ENCODE data around the gene LRRC3B.

DNA sequence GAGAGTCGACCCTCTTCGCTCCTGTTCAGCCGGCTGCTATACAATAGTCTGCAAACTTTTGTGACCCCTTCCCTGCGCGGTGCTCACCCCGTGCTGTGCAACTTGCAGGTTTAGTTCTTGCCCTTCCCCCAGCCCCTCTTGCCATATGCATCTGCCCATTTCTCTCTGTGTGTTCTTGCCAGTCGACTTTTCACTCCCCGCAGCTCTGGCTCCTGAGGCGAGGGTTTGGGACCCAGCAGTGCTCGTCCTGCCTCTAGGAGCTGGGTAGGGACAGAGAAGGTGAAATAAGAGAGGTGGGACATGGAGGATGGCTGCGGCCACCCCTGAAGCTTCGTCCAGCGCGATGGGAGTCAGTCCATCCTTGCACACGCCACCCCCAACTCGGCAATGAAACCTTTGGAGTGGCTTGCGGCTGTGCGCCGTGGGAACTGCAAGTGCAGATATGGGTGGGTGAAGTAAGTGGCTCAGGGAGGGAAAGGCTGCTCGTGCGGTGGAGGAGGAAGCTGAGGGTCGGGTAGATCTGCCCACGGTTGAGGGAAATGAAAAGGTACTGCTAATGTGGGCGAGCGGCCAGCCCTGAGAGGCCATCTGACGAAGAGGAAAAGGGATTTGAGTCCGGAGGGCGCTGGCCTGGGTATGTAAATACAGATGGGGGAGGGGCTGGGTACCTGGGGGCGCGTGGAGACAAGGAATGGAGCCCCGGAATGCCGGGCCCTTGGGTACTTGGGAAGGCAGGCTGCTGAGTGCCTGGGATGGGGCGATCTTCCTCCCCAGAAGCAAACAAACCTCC lies 1.0 kb downstream of the LRRC3B start:
- TF ChIP-seq YY1 (IDR thresholded peaks at IDR 0.05) = no peak
- TF ChIP-seq, protein P1, sequence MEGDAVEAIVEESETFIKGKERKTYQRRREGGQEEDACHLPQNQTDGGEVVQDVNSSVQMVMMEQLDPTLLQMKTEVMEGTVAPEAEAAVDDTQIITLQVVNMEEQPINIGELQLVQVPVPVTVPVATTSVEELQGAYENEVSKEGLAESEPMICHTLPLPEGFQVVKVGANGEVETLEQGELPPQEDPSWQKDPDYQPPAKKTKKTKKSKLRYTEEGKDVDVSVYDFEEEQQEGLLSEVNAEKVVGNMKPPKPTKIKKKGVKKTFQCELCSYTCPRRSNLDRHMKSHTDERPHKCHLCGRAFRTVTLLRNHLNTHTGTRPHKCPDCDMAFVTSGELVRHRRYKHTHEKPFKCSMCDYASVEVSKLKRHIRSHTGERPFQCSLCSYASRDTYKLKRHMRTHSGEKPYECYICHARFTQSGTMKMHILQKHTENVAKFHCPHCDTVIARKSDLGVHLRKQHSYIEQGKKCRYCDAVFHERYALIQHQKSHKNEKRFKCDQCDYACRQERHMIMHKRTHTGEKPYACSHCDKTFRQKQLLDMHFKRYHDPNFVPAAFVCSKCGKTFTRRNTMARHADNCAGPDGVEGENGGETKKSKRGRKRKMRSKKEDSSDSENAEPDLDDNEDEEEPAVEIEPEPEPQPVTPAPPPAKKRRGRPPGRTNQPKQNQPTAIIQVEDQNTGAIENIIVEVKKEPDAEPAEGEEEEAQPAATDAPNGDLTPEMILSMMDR (IDR thresholded peaks at IDR 0.05; ENCODE audit: low read depth, low read length, missing input control) = no peak
